NCI-H187 (cell line): ENCODE data around the gene MALT1.

Experiments used
- DNase-seq, 2 experiments: peaks; one replicate each; lab custom pipeline; 2025; lab: John Stamatoyannopoulos, UW

MALT1 gene

DNA sequence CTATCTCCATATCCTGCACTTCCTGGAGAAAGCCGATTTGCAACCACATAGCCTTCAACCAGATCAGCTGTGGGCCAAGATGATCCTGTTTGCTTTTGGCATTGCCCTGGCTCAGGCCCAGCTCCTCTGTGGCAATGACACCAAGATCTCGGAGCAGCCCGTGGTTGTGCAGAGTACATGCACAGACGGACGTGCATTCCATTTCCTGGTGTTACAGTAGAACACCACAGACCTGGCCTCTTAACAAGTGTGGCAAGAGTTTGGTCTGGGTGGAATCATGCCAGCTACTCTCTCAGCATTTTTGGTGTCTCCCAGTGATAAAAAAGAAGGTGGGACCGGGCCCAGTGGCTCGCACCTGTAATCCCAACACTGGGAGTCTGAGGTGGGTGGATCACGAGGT is 20.0 kb downstream of the MALT1 start:
- DNase-seq: no peak

- DNase-seq: no peak
Observed at GRCh38 chr18:58692422-58693185, 21.3 kb downstream of the MALT1 start.

DNA sequence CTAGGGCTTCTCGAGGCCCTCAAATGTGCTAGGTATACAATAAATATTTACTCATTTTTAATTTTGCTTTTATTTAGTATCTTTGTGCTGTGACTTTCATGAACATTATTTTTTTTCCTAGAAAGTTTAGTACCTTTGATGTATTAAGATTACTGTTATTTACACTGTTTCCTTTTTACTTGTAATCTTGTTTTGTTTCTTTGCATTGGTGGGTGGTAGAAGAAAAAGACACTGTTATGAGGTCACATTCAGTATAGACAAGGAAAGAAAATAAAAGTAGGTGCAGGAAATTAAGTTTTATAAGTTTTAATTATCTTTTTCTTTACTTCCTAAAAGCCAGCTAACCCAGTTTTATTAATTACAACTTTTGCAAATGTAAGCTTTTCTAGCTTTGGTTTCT is 23.0 kb downstream of the MALT1 start:
- no peak for DNase-seq

DNA sequence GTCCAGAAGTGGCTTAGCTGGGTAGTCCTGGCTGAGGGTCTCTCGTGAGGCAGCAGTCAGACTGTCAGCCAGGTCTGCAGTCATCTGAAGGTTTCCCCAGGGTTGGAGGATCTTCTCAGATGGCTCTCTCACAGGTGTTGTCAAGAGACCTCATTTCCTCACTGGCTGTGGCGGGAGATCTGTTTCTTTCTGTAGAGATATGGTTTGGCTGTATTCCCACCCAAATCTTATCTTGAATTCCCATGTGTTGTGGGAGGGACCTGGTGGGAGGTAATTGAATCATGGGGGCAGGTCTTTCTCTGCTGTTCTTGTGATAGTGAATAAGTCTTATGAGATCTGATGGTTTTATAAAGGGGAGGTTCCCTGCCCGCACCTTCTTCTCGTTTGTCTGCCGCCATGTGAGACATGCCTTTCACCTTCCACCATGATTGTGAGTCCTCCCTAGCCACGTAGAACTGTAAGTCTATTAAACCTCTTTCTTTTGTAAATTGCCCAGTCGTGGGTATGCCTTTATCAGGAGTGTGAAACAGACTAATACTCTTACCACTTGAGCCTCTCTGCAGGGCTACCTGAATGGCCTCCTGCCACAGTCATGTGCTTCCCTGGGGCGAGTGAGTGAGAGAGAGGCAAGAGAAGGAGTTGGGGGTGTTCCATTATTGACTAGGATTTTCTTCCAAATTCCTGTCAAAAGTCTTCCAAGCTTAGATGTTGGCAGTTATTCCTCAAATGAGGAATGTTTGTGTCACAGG is 23.6 kb downstream of the MALT1 start:
- DNase-seq: no peak

GRCh38 chr18:58695772-58696171 is 24.5 kb downstream of the MALT1 start:
- DNase-seq: no peak

DNA sequence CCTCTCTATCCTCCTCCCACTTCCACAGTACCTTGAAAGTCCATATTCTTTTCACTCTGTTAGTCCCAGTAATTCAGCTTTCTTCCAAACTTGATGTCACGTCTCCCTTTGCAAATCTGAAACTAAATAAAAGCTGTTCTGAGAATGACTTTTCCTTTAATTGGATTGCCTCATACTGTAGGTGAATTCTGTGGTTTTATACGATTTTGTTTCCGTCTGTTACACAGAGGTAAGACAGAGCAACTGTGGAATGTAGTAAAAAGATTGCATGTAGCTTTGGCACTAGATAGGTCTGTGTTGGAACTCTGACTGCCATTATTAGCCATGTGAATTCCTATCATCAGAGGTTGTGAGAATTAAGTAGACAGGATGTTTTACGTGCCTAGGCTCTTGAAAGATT is 25.9 kb downstream of the MALT1 start:
- no peak for DNase-seq

DNA sequence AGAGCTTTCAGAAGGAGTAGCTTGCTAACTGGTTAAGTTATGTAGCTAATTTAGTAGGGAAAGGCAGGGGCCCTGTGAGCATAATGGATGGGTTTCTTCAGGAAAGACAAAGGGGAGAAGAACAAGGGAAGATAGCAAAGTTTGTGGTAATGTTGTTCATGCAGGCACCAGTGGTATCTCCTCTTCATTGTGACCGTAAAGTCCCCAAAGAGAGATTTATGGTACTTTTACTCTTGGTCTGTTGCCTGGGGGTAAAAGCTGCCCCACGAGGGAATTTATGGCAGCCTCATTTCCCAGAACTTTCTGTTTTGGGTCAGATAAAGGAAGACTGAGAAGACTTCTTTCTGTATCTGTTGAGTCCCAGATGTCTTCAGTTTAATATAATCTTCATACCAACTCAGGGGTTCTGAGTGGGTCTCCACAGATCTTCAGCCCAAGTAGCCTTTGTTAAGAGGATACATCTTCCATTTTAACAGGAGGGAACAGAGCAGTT is 27.5 kb downstream of the MALT1 start:
- no peak for DNase-seq

- no peak for DNase-seq
Observed at GRCh38 chr18:58699551-58699950, 28.3 kb downstream of the MALT1 start.

GRCh38 chr18:58700209-58700608 is 28.9 kb downstream of the MALT1 start:
- no peak for DNase-seq

DNA sequence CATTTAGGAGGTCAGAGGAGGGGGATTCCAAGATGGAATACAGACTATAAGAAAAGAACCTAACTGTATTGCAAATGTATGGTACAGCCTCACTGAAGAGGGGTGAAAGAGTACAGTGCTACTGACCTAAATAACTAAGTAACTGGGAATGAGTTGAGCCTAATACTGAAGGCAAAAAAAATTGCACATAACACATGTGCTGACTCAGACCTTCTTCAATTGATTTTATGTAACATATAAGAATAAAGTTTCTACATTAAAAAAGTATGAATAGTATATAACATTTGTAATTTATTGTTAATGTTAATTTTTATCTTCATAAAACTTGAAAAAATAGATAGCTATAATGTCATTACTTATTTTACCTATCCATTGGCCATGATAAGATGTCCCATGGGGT is 41.7 kb downstream of the MALT1 start:
- DNase-seq: no peak

GRCh38 chr18:58714259-58714658 is 43.0 kb downstream of the MALT1 start:
- no peak for DNase-seq

DNA sequence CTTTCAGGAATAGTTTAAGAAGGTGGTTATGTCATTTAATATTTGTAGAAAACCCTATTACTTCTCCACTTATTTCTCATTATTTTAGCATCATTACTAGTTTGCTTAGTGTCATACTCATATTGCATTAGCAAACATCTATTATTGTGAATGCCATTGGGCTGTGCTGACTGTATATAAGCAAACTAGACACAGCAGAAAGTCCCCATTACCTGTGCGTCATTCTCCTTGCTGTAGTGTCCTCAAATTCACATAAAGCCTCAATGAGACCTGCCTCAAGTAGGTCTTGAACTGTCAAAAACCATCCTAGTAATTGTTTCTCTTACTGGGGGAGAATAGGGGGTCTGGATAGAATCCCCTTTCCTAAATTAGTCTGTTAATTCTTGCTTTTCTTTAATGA is 43.6 kb downstream of the MALT1 start:
- no peak for DNase-seq

- DNase-seq: no peak
Observed at GRCh38 chr18:58715540-58715939, 44.3 kb downstream of the MALT1 start.

- DNase-seq: no peak
Observed at GRCh38 chr18:58716060-58716756, 44.9 kb downstream of the MALT1 start.

GRCh38 chr18:58721566-58722239 is 50.4 kb downstream of the MALT1 start:
- no peak for DNase-seq

GRCh38 chr18:58723810-58724602 is 52.7 kb downstream of the MALT1 start:
- no peak for DNase-seq

DNA sequence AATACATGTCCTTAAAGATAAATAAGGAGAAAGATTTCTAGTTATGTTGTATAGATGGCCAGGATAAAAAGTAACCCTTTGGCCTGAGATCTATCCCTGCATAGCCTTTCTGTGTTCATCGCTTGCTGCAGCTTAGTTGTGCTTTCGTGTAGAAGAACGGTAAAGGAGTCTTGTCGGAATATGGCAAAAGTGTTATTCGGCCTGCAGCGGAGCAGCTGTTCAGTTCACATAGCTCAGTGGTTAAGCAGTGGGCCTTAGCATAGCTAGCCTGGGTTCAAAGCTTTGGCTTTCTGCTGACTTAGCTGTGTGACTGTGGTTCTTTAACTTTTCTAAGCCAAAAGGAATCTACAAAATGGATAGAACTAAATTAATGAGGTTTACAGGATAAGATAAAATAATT is 55.4 kb downstream of the MALT1 start:
- DNase-seq: no peak

GRCh38 chr18:58727776-58728500 is 56.7 kb downstream of the MALT1 start:
- no peak for DNase-seq

- no peak for DNase-seq
Observed at GRCh38 chr18:58728719-58729118, 57.5 kb downstream of the MALT1 start.

- no peak for DNase-seq
Observed at GRCh38 chr18:58730618-58731017, 59.4 kb downstream of the MALT1 start.

GRCh38 chr18:58732471-58732870 is 61.2 kb downstream of the MALT1 start:
- DNase-seq: no peak
